ENCODE data around the gene NKX1-2.

NKX1-2 gene

DNA sequence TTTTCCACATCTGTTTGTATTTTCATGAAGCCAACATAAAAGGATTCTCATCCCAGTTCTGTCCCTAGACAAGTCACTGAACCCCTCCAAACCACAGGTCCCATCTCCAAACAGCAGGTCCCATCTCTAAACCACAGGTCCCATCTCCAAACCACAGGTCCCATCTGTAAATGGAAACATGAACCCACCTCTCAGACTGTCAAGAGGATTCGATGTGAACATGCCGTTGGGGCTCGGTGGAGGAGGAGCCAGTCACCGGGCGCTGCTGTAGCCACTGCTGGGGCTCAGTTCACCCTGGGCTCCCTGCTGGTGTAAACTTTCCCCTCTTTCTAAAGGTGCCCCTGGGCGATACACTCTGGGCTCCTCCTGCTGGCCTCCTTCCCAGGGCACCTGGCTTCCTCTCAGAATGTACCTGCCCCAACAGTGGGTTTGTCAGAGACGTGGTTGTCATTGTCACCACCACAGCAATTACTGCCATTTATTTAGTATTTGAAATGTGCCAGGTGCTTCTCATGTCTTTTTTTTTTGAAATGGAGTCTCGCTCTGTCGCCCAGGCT, 24.8 kb upstream of the NKX1-2 start:
- DNase-seq: no peak

GRCh38 chr10:124473070-124473469, 23.2 kb upstream of the NKX1-2 start:
- DNase-seq: no peak

DNA sequence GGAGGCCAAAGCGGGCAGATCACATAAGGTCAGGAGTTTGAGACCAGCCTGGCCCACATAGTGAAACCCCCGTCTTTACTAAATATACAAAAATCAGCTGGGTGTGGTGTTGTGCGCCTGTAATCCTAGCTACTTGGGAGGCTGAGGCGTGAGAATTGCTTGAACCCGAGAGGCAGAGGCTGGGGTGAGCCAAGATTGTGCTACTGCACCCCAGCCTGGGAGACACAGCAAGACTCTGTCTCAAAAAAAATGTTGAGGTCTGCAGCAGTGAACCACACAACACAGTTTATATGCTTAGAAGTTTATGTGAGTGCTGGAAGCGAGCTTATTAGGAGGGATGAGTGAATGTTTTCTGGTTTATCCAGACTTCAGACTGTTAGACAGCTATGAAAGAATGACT, 22.2 kb upstream of the NKX1-2 start:
- DNase-seq: no peak

GRCh38 chr10:124470544-124471434, 21.0 kb upstream of the NKX1-2 start:
- DNase-seq: no peak

- no peak for DNase-seq
These were observed 20.2 kb upstream of the NKX1-2 start for GRCh38 chr10:124469956-124470484.

GRCh38 chr10:124468624-124469023, 18.8 kb upstream of the NKX1-2 start:
- no peak for DNase-seq

DNA sequence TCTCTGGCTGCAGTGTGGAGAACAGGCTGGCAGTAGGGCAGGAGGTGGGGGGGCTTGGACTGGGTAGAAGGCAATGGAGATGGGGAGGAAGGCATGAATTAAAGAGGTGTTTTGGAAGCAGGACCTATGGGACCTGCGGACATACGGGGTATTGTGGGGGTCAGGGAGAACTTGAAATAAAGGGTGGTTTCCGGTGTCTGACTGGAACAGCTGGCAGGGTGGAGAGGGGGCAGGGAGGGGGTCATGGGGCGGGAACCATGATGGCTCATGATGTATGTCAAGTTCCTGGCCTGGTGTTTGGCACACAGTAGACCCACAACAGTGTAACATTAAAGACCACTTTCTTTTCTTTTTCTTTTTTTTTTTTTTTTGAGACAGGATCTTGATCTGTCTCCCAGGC, 17.3 kb upstream of the NKX1-2 start:
- no peak for DNase-seq

GRCh38 chr10:124465777-124466488, 16.1 kb upstream of the NKX1-2 start:
- no peak for DNase-seq

- DNase-seq: no peak
These were observed 15.4 kb upstream of the NKX1-2 start for GRCh38 chr10:124465003-124465776.

DNA sequence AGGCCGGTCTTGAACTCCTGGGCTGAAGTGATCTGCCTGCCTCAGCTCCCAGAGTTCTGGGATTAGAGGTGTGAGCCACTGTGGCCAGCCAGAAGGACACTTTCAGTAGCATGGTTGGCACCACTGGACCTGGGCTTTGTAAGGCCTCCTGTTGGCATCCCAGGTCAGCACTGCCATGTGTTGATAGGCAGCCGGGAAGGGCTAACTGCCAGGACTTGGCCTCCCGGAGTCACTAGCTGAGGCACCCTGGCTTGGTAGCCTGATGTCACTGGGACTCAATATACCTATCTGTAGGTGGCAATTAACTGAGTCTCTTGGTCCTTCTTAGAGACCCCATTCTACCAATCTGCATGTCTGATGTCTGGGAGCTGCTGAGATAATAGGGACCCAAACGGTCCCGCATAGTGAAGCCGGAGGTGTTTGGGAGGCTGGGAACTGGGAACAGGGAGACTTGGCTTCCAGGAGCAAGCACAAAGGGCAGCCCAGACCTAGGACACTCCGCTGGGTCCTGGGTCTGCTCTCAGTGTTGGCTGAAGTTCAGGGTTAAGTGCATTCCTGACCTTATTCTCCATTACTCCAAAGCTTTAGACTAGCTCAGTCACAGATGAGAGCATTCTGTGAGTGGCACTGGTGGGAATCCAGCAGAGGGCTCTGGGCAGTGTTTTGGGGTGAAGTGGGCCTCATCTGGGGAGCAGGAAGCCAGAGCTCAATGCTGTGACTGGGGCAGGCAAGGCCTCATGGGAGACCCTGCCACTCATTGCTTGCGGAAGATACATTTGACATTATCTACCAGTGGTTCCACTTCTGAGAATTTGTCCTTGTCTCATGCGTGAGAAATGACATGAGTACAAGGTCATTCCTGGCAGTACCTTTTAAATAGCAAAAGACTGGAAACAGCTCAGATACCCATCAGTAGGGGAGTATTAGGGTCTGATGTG, 14.5 kb upstream of the NKX1-2 start:
- no peak for DNase-seq

GRCh38 chr10:124462348-124462695, 12.5 kb upstream of the NKX1-2 start:
- DNase-seq: no peak

- DNase-seq: no peak
These were observed 12.0 kb upstream of the NKX1-2 start, which contains the start of gene LHPP for GRCh38 chr10:124461642-124462347. Gene LHPP (plus strand): TSS chr10:124461823. CDS start chr10:124461863, 40 bp downstream.

DNA sequence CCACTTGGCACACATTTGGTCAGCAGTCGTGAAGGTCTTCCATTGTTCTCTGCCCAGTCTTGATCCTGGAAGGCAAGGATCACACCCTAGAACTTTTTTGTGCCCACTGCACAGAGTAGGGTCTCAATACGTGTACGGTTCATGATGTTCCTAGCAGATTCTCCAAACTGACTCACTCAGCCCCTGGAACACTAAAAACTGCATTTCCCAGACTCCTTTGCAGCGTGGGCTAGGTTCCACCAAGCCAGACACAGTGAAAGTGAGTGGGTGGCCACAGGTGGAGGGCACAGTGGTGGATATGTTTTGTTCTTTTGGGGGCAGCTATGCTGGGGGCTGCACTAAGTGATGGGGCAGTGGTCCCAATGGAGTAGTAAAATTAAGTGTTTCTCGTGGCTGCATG, 10.3 kb upstream of the NKX1-2 start:
- DNase-seq: no peak

- no peak for DNase-seq
These were observed 9.6 kb upstream of the NKX1-2 start for GRCh38 chr10:124459395-124459794.

- DNase-seq: no peak
These were observed 9.1 kb upstream of the NKX1-2 start for GRCh38 chr10:124458889-124459288.

GRCh38 chr10:124458473-124458872, 8.6 kb upstream of the NKX1-2 start:
- DNase-seq: no peak

DNA sequence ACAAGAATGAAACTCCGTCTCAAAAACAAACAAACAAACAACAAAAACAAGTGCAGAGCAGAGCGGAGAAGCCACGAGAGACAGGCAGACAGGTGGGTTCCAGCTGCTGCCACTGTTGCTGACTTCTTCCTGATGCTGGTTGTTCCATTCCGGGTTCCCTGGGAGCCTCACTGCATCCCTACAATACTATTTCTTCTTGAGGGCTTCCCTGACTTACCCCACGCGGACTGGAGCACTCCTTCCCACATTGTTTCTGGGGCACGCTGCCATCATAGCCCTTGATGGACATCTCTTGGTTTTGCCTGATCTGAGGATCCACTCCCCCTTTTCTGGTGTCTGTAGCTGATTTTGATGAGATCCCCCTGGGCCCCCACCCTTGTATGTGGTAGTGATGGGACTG, 5.6 kb upstream of the NKX1-2 start:
- DNase-seq: no peak

- no peak for DNase-seq
These were observed 4.2 kb upstream of the NKX1-2 start for GRCh38 chr10:124453960-124454610.

DNA sequence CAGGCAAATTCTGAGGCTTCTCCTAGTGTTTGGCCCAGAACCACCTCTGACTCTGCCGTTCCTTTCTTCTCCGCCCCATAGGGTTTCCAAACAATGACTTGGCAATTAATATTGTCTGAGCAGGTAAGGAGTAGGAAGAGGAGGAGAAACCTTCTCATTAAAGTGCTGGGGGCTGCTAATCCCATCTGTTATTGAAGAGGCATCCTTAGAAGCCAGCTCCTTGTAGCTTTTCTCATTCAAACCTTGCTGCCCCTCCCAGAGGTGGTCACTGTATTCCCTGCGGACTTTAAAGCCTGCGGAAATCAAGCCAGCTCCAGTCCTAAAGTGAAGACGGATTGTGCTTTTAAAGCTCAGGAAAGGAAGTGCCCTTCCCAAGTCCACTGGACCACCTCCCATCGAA, 1.4 kb upstream of the NKX1-2 start:
- no peak for DNase-seq

DNA sequence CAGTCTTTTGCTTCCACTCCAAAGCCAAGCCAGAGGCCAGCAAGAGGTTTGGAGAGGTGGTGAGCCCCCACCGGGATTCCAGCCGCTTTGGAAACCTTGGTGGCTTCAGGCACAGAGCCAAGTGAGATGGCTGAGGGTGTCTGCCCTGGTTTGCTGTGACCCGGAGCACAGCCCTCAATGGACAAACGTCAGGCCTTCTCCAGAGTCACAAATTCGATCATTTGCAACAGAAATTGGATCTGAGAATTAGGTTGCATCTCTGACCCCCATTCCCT, 885 bp upstream of the NKX1-2 start:
- DNase-seq: no peak
